ENCODE results near the gene THYN1.
"Not testable (repeated sequence)": the region's sequence is repeated elsewhere in the genome, so short reads cannot be mapped to it uniquely, and the experiment has no call there.

Gene THYN1

GRCh38 chr11:134273317-134273712 lies 20.2 kb upstream of the THYN1 start:
- DNase-seq: no peak

- no peak for DNase-seq
These were observed 19.5 kb upstream of the THYN1 start for GRCh38 chr11:134272381-134273316.

- DNase-seq: no peak
These were observed 18.8 kb upstream of the THYN1 start for GRCh38 chr11:134271978-134272377.

GRCh38 chr11:134270250-134270714 lies 17.1 kb upstream of the THYN1 start:
- no peak for DNase-seq

GRCh38 chr11:134267966-134268365 lies 14.8 kb upstream of the THYN1 start:
- no peak for DNase-seq

GRCh38 chr11:134267461-134267860 lies 14.3 kb upstream of the THYN1 start:
- no peak for DNase-seq

GRCh38 chr11:134266841-134267251 lies 13.7 kb upstream of the THYN1 start:
- DNase-seq: no peak

- DNase-seq: no peak
These were observed 13.3 kb upstream of the THYN1 start for GRCh38 chr11:134266440-134266839.

- no peak for DNase-seq
These were observed 12.0 kb upstream of the THYN1 start for GRCh38 chr11:134264966-134265764.

GRCh38 chr11:134261626-134262488 lies 8.7 kb upstream of the THYN1 start:
- DNase-seq: no peak

GRCh38 chr11:134260983-134261382 lies 7.8 kb upstream of the THYN1 start:
- DNase-seq: no peak

GRCh38 chr11:134260503-134260902 lies 7.4 kb upstream of the THYN1 start:
- DNase-seq: no peak

GRCh38 chr11:134258577-134258976 lies 5.4 kb upstream of the THYN1 start:
- no peak for DNase-seq

- no peak for DNase-seq
These were observed 3.9 kb upstream of the THYN1 start for GRCh38 chr11:134257101-134257500.

GRCh38 chr11:134255184-134255561 lies 2.0 kb upstream of the THYN1 start:
- DNase-seq: not testable (repeated sequence)

GRCh38 chr11:134254433-134255183 lies 1.5 kb upstream of the THYN1 start:
- DNase-seq: no peak

- no peak for DNase-seq
These were observed 585 bp downstream of the THYN1 start for GRCh38 chr11:134252346-134253187.

- DNase-seq: no peak
These were observed 2.5 kb downstream of the THYN1 start for GRCh38 chr11:134250675-134251074.

GRCh38 chr11:134250246-134250645 lies 2.9 kb downstream of the THYN1 start:
- no peak for DNase-seq

- DNase-seq: no peak
These were observed 4.2 kb downstream of the THYN1 start for GRCh38 chr11:134248910-134249480.

GRCh38 chr11:134246678-134247077 lies 6.5 kb downstream of the THYN1 start:
- no peak for DNase-seq

Measured in NCI-H524 treated with DMSO at 0.1 percent for 48 hours (cell line).